GM18499 (cell line): ENCODE data around the gene SH3BP5.

ENCODE experiments used
- ATAC-seq: cut with Tn5 transposase; IDR thresholded peaks from one replicate; pipeline ENCODE4 v1.9.1; 2021; ENCODE audit warnings: moderate number of reproducible peaks; ENCODE audit not compliant: insufficient read depth, unreplicated experiment

SH3BP5 gene

GRCh38 chr3:15326673-15327072 lies 5.7 kb downstream of the SH3BP5 start:
- ATAC-seq = no peak

GRCh38 chr3:15326037-15326436 lies 6.3 kb downstream of the SH3BP5 start:
- no peak for ATAC-seq

GRCh38 chr3:15325228-15325627 lies 7.2 kb downstream of the SH3BP5 start:
- no peak for ATAC-seq

GRCh38 chr3:15324379-15324808 lies 8.0 kb downstream of the SH3BP5 start:
- ATAC-seq = no peak

GRCh38 chr3:15323063-15323462 lies 9.3 kb downstream of the SH3BP5 start:
- no peak for ATAC-seq

GRCh38 chr3:15321349-15321748 lies 11.0 kb downstream of the SH3BP5 start:
- no peak for ATAC-seq

GRCh38 chr3:15319575-15319974 lies 12.8 kb downstream of the SH3BP5 start:
- ATAC-seq = no peak

- ATAC-seq = no peak
These were observed 13.2 kb downstream of the SH3BP5 start for GRCh38 chr3:15319136-15319535.

- ATAC-seq = no peak
These were observed 13.7 kb downstream of the SH3BP5 start for GRCh38 chr3:15318661-15319060.

GRCh38 chr3:15316998-15317435 lies 15.4 kb downstream of the SH3BP5 start:
- no peak for ATAC-seq

- no peak for ATAC-seq
These were observed 17.4 kb downstream of the SH3BP5 start for GRCh38 chr3:15315003-15315402.

GRCh38 chr3:15314276-15314675 lies 18.1 kb downstream of the SH3BP5 start:
- no peak for ATAC-seq

GRCh38 chr3:15313461-15313860 lies 18.9 kb downstream of the SH3BP5 start:
- ATAC-seq = no peak

- no peak for ATAC-seq
These were observed 19.8 kb downstream of the SH3BP5 start for GRCh38 chr3:15312550-15312949.

- ATAC-seq = peak; percentile 81
These were observed 21.7 kb downstream of the SH3BP5 start for GRCh38 chr3:15310491-15311370.

- ATAC-seq = no peak
These were observed 22.6 kb downstream of the SH3BP5 start for GRCh38 chr3:15309662-15310335.

GRCh38 chr3:15307580-15307979 lies 24.8 kb downstream of the SH3BP5 start:
- ATAC-seq = no peak

GRCh38 chr3:15306979-15307359 lies 25.4 kb downstream of the SH3BP5 start:
- no peak for ATAC-seq

GRCh38 chr3:15305359-15305844 lies 27.0 kb downstream of the SH3BP5 start:
- no peak for ATAC-seq

- ATAC-seq = no peak
These were observed 28.7 kb downstream of the SH3BP5 start for GRCh38 chr3:15303728-15304127.

GRCh38 chr3:15303216-15303615 lies 29.2 kb downstream of the SH3BP5 start:
- no peak for ATAC-seq
